ENCODE results near the gene CTSZ. TPM values are rescaled to one million over a fixed set of nuclear protein-coding genes. Genes with fewer than 3 reads are reported as not detected.

The CTSZ gene
- total RNA-seq, 4 donors from 2014 or later, result 25.2 to 58.7 (median 51.9) TPM

GRCh38 chr20:59001068-59001448 lies 6.0 kb downstream of the CTSZ start:
- Histone ChIP-seq H3K27me3 (no peaks in the 10 kb centered on the region), H3K4me3 (no peak overlapping the region), H3K27ac (no peak overlapping the region), H3K9me3 (no peaks in the 10 kb centered on the region), H3K4me1 (peaks cover 12 to 17% of the 10 kb centered on the region in 2 donors), H3K36me3 (peaks cover 2 to 42% of the 10 kb centered on the region in 2 donors)
- ATAC-seq (no peak), DNase-seq (no peak)
- intact Hi-C loops (cut with DNase I; ENCODE audit: low total_unique reads) (no loop called here), in situ Hi-C loops (cut with MboI; ENCODE audit: low sequenced_read_pairs in 4 of 4) (no loop called here)
- TF ChIP-seq CTCF (IDR thresholded peaks at IDR 0.05 in 4 of 5, conservative IDR thresholded peaks at IDR 0.05 in 1 of 5), result no peak
- TF ChIP-seq POLR2A (IDR thresholded peaks at IDR 0.05), result no peak

- in situ Hi-C loops (cut with MboI; ENCODE audit: low sequenced_read_pairs in 4 of 4) (no loop called here), intact Hi-C loops (cut with DNase I; ENCODE audit: low total_unique reads) (no loop called here)
- ATAC-seq, result no peak
- H3K9me3 ChIP-seq, result no peaks in the 10 kb centered on the region
- no peak overlapping the region for H3K4me3 ChIP-seq
- no peaks in the 10 kb centered on the region for H3K27me3 ChIP-seq
- H3K4me1 ChIP-seq, result peaks cover 5 to 10% of the 10 kb centered on the region in 2 donors
- no peak for TF ChIP-seq CTCF (IDR thresholded peaks at IDR 0.05 in 4 of 5, conservative IDR thresholded peaks at IDR 0.05 in 1 of 5)
- no peak for TF ChIP-seq POLR2A (IDR thresholded peaks at IDR 0.05)
- no peak overlapping the region for H3K27ac ChIP-seq
- DNase-seq, result no peak
- peaks cover 2 to 49% of the 10 kb centered on the region in 2 donors for H3K36me3 ChIP-seq
These were observed 6.7 kb downstream of the CTSZ start for GRCh38 chr20:59000326-59000725.

GRCh38 chr20:58998656-58999055 lies 8.4 kb downstream of the CTSZ start:
- in situ Hi-C loops (cut with MboI; ENCODE audit: low sequenced_read_pairs in 4 of 4), result loop anchor here in 1 of 4 donors (25.0 kb wide), 1 partner anchor 111 kb away; no protein-coding TSS in a partner anchor
- TF ChIP-seq CTCF (IDR thresholded peaks at IDR 0.05 in 4 of 5, conservative IDR thresholded peaks at IDR 0.05 in 1 of 5), result no peak
- no peak for TF ChIP-seq POLR2A (IDR thresholded peaks at IDR 0.05)
- Histone ChIP-seq H3K9me3 (no peaks in the 10 kb centered on the region), H3K27me3 (no peaks in the 10 kb centered on the region), H3K27ac (no peak overlapping the region), H3K4me1 (no peaks in the 10 kb centered on the region), H3K4me3 (no peak overlapping the region), H3K36me3 (peaks cover 2 to 64% of the 10 kb centered on the region in 2 donors)
- no peak for ATAC-seq
- intact Hi-C loops (cut with DNase I; ENCODE audit: low total_unique reads), result no loop called here
- no peak for DNase-seq

- H3K9me3 ChIP-seq, result no peaks in the 10 kb centered on the region
- DNase-seq, result no peak
- peaks cover 0 to 7% of the 10 kb centered on the region in 2 donors for H3K4me1 ChIP-seq
- peaks cover 2 to 75% of the 10 kb centered on the region in 2 donors for H3K36me3 ChIP-seq
- no peak overlapping the region for H3K4me3 ChIP-seq
- no peak for ATAC-seq
- in situ Hi-C loops (cut with MboI; ENCODE audit: low sequenced_read_pairs in 4 of 4) (loop anchor here in 1 of 4 donors (25.0 kb wide), 1 partner anchor 110 kb away; no protein-coding TSS in a partner anchor), intact Hi-C loops (cut with DNase I; ENCODE audit: low total_unique reads) (no loop called here)
- H3K27ac ChIP-seq, result no peak overlapping the region
- no peak for TF ChIP-seq CTCF (IDR thresholded peaks at IDR 0.05 in 4 of 5, conservative IDR thresholded peaks at IDR 0.05 in 1 of 5)
- TF ChIP-seq POLR2A (IDR thresholded peaks at IDR 0.05), result no peak
- H3K27me3 ChIP-seq, result no peaks in the 10 kb centered on the region
These were observed 9.8 kb downstream of the CTSZ start for GRCh38 chr20:58997141-58997770.

All from gastrocnemius medialis (tissue), 4 donors.